ENCODE results near the gene GLRX3.

GRCh38 chr10:130193493-130194193 is 57.5 kb downstream of the GLRX3 start:
- TF ChIP-seq CTCF (IDR thresholded peaks at IDR 0.05; ENCODE audit: low read depth, low read length) (no peak), EZH2phosphoT487 (IDR thresholded peaks at IDR 0.05; ENCODE audit: low read depth) (no peak)
